Measurements from ENCODE around the gene SELENOO. TPM values are rescaled to one million over a fixed set of nuclear protein-coding genes. Genes with fewer than 3 reads are reported as not detected.
A peak's percentile ranks its signal among the peaks of the same experiment; 100 is the strongest.

SELENOO gene
- total and polyA plus RNA-seq, 2 of the 13 experiments (the other 11 are each of a cell fraction or from before 2014, with no cell fraction given): 14.4 to 19.0 TPM

DNA sequence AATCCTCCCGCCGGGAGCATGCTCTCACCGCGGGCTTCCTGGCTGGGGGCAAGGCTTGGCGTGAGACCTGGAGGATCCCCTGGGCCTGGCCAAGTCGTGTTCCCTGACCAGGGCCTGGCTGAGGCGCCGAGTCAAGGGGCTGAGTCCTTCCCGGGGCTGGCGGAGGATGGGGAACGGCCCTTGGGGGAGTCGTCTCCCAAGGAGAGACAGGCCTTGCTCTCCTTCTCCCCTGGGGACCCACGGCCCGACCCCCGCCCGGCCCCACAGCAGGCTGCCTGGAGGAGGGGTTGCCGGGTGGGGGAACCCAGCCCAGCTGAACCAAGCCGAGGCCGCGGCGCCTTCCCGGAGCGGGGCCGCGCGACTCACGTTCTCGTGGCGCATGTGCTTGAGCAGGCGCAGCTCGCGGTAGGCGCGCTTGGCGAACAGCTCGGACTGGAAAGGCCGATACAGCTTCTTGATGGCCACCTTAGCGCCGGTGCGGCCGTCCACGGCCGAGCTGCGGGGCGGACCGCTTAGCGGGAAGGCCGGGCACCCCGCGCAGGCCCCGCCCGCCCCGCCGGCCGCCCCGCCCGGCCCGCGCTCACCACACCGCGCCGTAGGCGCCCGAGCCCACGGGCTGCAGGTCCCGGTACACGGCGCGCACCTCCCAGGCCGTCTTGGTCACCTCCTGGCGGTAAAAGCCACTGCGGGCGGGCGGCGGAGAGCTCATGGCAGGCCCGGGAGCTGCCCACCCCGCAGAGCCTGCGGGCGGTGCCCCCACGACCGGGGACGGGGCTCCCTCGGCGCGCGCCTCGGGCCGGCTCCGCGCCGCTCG lies 60.2 kb downstream of the SELENOO start (continued):
- TF ChIP-seq KLF13 (CRISPR knock-in tag; IDR thresholded peaks at IDR 0.05) (0 out of 2 replicates have a peak, but pooled peaks have one; percentile 39), ZNF543 (CRISPR knock-in tag; IDR thresholded peaks at IDR 0.05) (no peak), ZMYM2 (CRISPR knock-in tag; IDR thresholded peaks at IDR 0.05) (no peak), ISL2 (CRISPR knock-in tag; IDR thresholded peaks at IDR 0.05) (no peak), GABPB1 (CRISPR knock-in tag; IDR thresholded peaks at IDR 0.05) (peak; percentile 55; the same call in 1 of the 2 replicates), HNRNPLL (IDR thresholded peaks at IDR 0.05; ENCODE audit: low read depth, low read length, poor library complexity, severe bottlenecking) (peak; percentile 36), POGZ (CRISPR knock-in tag; IDR thresholded peaks at IDR 0.05) (no peak), ZNF839 (CRISPR knock-in tag; IDR thresholded peaks at IDR 0.05; ENCODE audit: borderline replicate concordance) (no peak), CBX2 (IDR thresholded peaks at IDR 0.05; ENCODE audit: low read depth, low read length) (no peak), CBX2 (CRISPR knock-in tag; IDR thresholded peaks at IDR 0.05; ENCODE audit: low read depth) (no peak), FOXA3 (CRISPR knock-in tag; IDR thresholded peaks at IDR 0.05) (no peak), TCF7L2 (IDR thresholded peaks at IDR 0.05; ENCODE audit: low read depth, low read length) (no peak), ZNF782 (CRISPR knock-in tag; IDR thresholded peaks at IDR 0.05; ENCODE audit: borderline replicate concordance) (no peak; the same call in 1 of the 2 replicates), FOXK1 (CRISPR knock-in tag; IDR thresholded peaks at IDR 0.05; ENCODE audit: borderline replicate concordance, low read depth) (no peak), POLR2G (IDR thresholded peaks at IDR 0.05; ENCODE audit: low read depth, low read length) (no peak), ZNF589 (CRISPR knock-in tag; conservative IDR thresholded peaks at IDR 0.05) (no peak), NONO (IDR thresholded peaks at IDR 0.05) (no peak), NONO (CRISPR knock-in tag; conservative IDR thresholded peaks at IDR 0.05) (0 out of 2 replicates have a peak, but pooled peaks have one; percentile 29), KMT2B (CRISPR knock-in tag; IDR thresholded peaks at IDR 0.05) (peak; percentile 46; the same call in 1 of the 2 replicates), ZNF670 (CRISPR knock-in tag; IDR thresholded peaks at IDR 0.05; ENCODE audit: borderline replicate concordance) (no peak), EHMT2 (IDR thresholded peaks at IDR 0.05; ENCODE audit: borderline replicate concordance, low read depth, low read length) (no peak), ZNF883 (CRISPR knock-in tag; IDR thresholded peaks at IDR 0.05; ENCODE audit: not compliant biosample characterization) (no peak), TCF12 (IDR thresholded peaks at IDR 0.05) (no peak), TCF12 (CRISPR knock-in tag; IDR thresholded peaks at IDR 0.05) (no peak), ZSCAN30 (CRISPR knock-in tag; IDR thresholded peaks at IDR 0.05) (no peak), ZNF558 (CRISPR knock-in tag; IDR thresholded peaks at IDR 0.05; ENCODE audit: borderline replicate concordance) (no peak), ZC3H4 (CRISPR knock-in tag; IDR thresholded peaks at IDR 0.05; ENCODE audit: borderline replicate concordance) (no peak), REPIN1 (CRISPR knock-in tag; IDR thresholded peaks at IDR 0.05; ENCODE audit: borderline replicate concordance, low read depth) (no peak)
- TF ChIP-seq, protein P1, sequence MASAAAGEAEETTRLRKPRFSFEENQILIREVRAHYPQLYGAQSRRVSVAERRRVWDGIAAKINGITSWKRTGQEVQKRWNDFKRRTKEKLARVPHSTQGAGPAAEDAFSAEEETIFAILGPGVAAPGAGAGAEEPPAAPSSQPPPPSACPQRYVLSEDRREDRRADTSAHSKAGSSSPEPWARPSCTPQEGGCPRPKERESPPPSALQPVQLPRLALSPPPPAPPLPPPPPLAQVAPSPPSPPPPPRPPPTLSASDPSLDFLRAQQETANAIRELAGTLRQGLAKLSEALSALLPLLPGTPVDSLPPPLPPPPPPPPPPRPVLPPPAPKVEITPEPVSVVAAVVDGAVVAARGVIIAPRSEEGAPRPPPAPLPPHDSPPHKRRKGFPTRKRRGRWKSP (CRISPR knock-in tag; IDR thresholded peaks at IDR 0.05): no peak
- TF ChIP-seq, protein P2, sequence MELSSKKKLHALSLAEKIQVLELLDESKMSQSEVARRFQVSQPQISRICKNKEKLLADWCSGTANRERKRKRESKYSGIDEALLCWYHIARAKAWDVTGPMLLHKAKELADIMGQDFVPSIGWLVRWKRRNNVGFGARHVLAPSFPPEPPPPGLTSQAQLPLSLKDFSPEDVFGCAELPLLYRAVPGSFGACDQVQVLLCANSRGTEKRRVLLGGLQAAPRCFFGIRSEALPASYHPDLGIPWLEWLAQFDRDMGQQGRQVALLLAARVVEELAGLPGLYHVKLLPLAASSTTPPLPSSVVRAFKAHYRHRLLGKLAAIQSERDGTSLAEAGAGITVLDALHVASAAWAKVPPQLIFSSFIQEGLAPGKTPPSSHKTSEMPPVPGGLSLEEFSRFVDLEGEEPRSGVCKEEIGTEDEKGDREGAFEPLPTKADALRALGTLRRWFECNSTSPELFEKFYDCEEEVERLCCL (CRISPR knock-in tag; IDR thresholded peaks at IDR 0.05; ENCODE audit: borderline replicate concordance): no peak

All from HepG2 (cell line).